Measurements from ENCODE around the gene KRTAP10-4.
A peak's percentile ranks its signal among the peaks of the same experiment; 100 is the strongest.
"Not testable (repeated sequence)": the region's sequence is repeated elsewhere in the genome, so short reads cannot be mapped to it uniquely, and the experiment has no call there.

Gene KRTAP10-4

DNA sequence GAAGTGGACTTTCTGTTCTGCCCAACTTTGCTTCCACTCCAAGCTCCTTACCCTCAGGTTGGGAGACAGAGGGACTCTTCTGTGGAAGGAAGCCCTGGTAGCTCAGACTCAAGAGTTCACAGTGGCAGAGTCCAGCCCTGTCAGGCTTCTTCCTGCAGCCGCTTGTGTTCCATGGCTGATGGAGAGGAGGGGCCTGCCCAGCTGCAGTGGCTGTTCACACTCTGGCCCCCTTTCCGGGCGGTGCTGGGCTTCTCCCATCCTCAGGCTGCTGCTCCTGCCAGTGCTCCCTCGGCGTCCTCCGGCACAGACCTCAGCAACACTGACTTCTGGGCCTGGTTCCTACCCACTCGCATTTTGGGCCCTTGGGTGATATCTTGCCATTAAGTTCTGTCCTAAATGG is 37.6 kb upstream of the KRTAP10-4 start:
- DNase-seq = no peak

DNA sequence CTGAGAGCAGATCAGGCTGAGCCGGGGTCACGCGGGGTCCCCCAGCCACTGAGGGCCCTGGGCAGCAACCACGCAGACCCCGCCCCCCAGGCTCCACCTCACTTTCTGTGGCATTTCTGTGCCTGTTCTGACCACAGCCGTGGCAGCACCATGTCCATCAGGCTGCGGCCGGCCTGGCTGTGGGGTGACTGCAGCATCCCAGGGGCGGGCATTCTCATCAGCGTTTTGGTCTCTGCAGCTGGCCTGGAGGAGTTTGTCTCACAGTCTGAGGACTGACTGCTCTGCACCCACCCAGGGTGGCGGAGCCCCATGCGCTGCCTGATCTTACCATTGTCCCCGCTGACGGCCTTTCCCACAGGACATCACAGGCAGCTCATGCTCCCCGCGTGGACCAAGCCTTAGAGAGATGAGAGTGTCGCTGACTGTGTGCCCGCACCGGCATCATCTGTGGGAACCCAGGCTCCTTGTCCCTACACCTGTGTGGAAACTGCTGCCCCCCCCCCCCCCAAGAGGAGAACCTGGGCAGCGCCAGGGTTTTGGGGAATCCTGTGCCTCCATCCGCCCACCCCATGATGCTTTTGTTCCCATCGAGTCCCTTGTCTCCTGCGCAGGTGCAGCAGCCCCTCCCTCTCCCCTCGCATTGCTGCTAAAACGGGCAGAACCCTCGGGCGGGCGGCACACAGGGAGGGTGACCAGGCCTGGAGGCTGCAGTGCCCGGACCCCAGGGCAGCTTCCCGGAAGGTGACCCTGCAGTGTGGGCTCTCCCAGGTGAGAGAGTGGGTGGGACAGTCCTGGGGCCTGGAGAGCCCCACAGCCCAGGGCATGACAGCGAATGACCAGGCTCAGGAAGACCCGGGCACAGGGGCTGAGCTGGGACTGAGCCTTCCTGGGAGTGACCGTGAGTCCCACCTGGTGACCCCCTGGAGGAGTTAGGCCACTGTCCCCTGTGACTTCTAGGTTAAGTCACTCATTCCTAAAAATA is 35.3 kb upstream of the KRTAP10-4 start:
- no peak for DNase-seq

DNA sequence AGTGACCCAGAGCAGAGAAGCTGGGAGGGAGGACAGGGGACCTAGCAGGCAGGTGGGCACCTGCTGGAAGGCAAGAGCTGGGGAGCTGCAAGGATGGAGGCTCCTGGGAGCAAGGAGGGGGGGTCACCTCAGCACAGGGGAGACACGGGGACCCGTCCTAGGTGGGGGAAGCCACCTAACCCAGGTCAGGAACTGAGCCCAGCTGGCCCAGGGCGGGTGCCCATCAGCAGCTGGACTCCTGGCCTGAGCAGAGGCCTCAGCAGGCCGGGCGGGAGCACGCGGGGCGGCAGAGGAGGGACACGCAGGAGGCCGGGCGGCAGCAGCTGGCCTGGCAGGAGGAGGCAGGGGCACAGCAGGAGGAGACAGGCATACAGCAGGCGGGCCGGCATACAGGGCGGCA is 34.5 kb upstream of the KRTAP10-4 start:
- no peak for DNase-seq

DNA sequence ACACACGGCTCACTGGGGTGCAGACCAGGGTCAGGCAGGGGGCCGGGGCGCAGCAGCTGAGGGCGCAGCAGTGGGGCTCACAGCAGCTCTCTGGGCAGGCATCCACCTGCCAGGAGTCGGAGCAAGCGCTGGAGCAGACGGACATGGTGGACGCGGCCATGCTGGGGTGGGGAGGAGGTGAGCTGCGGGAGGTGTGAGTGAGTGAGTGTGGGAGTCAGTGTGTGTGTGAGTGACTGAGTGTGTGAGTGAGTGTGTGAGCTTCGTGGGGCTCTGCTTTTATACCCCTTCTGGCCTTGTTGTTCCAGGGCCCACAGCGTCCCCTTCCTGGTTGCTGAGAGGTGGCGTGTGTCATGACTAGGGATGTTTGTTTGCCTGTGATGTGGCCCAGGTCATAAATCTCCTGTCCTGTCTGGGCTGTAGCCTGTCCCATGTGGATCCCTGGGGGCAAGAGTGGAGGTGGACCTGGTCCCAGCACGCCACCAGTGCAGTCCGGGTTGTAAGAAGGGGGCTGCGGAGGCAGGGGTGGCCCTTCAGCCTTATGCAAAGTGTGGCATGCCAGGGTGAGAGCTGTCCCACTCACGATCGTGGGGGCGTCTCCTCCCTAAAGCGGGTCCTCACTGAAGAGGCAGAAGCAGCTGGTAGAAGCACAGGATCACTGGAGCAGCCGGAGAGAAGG is 33.4 kb upstream of the KRTAP10-4 start, which contains the start of gene KRTAP10-1:
KRTAP10-1 (minus strand) TSS at position 205 of the 676 bp plus-strand sequence; CDS start at position 160, 45 bp downstream.
- no peak for DNase-seq

DNA sequence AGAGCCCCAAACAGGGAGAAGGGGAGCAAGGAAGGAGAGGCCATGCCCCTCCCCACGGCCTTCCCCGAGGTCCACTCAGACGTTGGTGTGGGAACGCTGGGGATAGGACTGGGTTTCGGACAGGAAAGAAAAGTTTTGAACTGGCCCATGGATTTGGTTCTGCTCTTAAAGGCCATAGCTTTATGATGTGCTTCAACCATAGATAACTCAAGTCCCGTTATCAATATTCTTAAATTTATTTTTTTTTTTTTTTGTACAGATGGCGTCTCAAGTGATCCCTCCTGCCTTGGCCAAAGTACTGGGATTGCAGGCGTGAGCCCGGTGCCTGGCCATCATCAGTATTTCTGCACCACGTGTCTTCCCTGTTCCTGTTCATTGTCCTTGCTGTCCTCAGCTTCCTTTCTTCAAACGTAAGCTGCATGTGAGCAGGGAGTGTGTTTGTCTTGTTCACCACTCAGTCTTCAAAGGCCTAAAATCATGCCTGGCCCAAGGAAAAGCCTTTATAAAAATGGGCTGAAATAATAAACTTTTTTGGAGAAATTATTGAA is 32.7 kb upstream of the KRTAP10-4 start:
- DNase-seq = no peak

DNA sequence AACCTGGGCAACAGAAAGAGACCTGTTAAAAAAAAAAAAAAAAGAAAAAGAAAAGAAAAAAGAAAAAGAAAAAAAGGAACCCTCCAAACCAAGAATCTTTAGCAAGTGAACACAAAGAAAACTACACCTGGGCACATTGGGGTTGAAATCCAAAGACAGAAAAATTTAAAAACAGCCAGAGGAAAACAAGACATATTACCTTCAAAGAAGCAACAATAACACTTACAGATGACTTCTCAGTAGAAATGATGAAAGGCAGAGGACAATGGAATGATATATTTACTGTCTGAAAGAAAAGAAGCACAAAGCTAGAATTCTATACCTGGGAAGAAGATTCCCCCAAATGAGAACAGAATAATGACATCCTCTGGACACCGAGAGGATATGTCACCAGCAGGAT is 30.8 kb upstream of the KRTAP10-4 start:
- no peak for DNase-seq

DNA sequence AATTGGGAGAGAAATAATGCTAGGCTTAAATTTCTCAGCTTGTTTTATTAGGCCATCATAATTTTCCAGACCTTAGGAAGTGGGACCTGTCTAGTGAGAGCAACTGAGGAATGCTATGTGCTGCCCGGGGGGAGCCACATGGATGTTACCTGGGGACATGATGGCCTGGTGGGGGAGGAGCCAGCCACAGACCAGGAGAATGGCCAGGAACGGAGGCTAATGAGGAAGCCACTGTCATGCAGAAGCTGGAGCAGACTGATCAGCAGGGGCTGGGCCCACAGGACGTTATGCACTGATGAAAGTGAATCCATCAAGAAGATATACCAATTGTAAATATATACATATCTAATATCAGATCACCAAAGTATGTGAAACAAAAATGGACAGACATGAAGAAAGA is 29.0 kb upstream of the KRTAP10-4 start:
- no peak for DNase-seq

DNA sequence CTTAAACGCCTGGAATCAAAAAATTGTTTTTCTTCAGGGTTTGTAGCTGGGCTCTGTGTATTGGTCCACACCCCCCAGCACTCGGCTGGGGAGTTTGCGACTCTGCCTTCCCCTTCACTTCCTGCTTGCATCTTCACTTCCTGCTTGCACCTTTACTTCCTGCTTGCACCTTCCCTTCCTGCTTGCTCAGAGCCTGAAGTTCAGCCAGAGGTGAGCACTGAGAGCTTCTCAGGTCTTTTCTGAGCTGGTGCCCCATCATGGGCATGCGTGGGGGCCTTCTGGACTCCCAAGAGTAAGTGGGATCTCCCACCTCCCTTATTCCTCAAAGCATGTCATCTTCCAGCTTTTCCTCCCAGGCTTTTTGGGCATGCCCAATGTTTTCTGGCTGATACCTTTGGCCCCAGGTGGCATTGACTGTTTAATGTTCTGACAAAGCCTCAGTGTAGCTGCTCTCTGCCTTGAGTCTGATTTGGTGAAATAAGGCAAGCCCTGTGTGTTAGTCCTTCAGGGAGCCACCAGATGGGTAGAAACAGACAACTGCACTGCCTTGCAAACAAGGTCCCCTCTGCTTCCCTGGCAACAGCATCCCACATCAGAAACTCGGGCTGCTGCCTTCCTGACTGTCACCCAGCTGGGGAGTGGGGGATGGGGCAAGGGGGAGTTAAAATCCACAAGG is 25.7 kb upstream of the KRTAP10-4 start:
- peak in 4 of 6 experiments; percentile 20 to 66 (median 60) for DNase-seq

DNA sequence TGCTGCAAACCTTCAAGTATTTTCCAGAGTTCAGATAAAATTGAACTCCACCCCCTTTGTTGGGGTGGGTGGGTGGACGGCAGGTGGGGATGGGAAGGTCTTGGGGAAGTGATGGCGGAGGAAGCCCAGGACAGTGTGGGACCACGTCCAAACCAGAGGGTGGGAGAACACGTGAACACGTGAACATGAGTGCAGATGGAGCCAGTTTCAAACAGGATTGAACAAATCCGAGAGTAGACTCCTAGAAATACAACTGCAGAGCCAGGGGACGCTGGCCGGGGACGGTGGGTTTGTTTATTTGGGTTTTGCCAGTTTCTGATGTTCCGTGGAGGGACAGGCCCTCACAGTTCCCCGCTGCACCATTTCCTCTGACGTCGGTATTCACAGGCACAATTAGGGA is 25.1 kb upstream of the KRTAP10-4 start:
- DNase-seq = no peak

DNA sequence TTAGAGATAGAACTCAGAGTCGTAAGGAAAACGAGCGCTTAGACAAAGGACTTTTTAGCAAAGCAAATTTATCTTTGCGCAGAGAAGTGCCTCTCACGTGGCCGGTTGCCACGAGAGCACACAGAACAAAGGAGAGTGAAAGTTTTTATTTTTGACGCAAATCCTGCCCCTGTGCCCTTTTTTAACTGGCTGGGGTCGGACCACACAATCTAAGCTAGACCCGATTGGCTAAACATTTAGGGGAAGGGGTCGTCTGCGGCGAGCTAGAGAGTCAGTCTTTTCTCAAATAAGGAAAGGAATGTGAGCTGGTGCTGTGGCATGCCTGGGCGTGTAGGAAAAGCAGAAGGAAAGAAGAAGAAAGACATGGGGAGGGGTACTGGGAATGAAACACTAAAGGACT is 24.6 kb upstream of the KRTAP10-4 start:
- DNase-seq = no peak

DNA sequence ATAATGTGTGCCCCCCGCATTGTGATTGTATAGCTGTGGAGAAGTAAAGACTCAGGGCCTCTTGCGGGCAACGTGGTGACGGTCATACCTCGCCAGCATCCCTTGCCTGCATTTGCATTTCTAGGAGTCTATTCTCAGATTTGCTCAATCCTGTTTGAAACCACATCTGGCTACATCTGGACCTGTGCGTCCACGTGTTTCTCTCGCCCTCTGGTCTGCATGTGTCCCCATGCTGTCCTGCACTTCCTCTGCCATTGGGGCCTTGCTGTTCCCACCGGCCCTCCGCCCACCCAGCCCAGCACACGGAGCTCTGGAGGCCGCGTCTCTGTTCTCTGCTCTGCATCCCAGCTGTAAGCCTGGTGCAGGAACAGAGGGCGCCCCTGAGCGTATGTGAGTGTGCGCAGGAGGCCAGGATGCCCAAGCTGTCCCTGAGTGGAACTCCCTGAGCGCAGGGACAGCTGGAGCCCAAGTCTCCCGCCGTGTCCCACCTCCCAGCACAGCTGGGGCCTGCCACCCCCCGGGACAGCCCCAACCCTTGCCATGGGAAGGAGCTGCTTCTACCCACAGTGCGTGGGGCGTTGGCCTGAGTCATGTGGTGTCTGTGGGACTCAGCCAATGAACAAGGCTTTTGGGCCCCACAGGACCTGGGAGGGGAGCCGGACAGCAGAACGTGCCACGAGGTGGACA is 23.9 kb upstream of the KRTAP10-4 start:
- DNase-seq = no peak

DNA sequence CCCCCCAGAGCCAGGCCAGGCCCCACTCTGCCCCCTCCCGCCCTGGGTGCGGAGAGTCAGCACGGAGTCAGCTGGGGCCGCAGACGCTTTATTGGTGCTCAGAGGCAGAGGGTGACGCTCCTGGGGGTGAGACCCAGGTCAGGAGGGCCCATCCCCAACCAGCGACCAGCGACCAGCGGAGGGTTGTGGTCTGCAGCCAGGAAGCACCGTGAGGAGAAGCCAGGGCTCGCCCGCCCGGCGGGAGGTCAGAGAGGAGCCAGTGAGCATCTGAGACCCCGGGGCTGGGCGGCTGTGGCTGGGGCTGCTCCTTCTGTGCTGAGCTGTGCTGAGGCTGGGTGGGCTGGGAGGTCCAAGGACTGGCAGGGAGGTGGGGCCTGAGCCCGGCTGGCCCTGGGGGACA is 23.2 kb upstream of the KRTAP10-4 start:
- DNase-seq = not testable (repeated sequence)

DNA sequence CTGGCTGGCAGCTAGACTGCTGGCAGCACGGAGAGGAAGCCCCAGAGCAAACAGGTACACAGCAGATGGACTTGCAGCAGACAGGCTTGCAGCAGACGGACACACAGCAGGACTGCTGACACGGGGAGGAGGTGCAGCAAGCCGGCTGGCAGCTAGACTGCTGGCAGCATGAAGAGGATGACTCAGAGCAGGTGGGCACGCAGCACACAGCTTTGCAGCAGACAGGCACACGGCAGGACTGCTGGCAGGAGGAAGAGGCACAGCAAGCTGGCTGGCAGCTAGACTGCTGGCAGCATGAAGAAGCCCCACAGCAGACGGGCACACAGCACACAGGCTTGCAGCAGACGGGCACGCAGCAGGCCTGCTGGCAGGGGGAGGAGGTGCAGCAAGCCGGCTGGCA is 22.7 kb upstream of the KRTAP10-4 start:
- DNase-seq = no peak

DNA sequence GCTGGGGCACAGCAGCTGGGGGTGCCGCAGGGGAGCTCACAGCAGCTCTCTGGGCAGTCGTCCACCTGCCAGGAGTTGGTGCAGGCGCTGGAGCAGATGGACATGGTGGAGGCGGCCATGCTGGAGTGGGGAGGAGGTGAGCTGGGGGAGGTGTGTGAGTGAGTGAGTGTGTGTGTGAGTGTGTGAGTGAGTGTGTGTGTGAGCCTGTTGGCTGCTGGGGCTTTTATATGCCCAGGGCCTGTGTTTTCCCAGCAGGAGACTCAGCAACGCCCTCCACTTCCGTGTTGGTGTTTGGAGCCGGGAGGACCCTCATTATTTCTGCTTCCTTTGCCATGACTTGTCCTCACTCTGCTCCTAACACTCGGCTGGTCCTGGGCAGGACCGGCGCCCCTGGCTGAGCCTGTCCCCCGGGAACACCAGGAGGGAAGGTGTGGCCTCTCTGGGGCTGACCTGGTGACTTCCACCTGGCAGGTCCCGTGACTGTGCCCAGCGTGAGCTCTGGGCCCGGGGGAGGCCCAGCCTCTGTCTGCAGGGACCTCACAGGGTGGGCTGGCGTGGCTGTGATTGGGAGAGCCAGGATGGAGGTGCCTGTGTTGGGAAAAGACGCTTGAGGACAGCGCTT is 22.1 kb upstream of the KRTAP10-4 start, which contains the start of gene KRTAP10-2:
KRTAP10-2 (minus strand) TSS at position 166 of the 622 bp plus-strand sequence; CDS start at position 119, 47 bp downstream.
- no peak for DNase-seq

DNA sequence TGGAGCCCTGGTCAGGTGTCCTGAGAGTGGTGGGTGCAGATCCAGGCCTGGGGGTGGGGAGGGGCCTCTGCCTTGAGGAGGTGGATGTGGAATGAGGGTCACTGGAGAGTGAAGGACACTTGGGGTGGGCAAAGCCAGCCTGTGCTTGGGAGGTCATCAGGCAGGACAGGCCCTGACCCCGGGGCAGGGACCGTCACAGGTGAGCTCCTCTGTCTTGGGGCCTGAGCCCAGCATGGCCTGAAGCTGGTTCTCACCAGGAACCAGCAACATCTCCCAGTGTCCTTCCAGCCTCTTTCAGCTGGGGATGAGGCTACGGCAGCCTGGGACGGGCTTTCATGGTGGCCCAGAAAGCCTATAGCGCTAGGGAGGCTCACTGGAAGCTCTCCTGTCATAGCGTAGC is 21.4 kb upstream of the KRTAP10-4 start:
- no peak for DNase-seq

DNA sequence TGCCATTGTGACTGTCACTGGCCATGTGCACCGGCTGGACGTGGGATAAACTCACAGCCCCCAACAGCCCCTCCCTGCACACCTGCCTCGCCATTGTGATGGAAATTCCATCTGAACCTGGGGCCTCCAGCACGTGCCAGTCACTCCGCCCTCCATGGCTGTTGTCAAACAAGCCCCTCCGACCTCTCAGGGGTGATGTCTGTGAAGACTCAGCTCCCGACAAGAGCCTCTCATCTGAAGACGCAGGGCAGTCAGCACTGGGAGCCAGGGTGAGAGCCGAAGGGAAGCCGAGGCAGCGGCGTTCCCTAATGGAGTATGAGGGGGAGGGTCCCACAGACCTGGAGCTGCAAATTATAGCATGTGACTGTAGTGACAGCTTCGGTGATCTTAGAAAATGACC is 20.8 kb upstream of the KRTAP10-4 start:
- no peak for DNase-seq

DNA sequence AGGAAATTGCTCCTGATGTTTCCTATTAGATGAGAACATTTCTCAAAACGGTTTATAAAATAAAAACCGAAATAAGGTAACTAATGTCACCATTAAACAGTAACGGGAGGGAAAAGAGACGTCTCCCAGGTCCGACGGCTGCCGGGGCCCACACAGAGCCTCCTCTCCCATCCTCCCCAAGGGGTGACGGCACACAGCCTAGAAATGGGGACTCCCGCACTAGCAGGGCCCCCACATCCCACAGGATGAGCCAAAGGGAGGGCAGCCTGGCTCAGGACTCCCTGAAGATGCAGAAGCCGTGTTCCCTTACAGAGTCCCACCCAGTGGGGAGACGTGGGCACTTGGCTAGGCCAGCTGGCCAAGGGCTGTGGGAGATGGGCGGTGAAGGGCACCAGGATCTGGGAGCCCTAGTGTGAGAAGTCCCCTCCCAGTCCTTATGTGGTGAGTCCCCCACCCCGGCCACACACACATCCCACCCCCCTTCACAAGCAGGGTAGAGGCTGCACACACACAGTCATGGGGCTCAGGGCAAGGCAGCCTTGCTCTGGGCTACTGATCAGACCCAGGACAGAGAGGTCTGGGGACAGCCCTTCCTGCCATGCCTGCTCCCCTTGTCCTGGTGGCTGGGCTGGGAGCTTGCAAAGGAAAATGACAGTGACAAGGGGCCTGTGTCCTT is 18.2 kb upstream of the KRTAP10-4 start:
- no peak for DNase-seq

DNA sequence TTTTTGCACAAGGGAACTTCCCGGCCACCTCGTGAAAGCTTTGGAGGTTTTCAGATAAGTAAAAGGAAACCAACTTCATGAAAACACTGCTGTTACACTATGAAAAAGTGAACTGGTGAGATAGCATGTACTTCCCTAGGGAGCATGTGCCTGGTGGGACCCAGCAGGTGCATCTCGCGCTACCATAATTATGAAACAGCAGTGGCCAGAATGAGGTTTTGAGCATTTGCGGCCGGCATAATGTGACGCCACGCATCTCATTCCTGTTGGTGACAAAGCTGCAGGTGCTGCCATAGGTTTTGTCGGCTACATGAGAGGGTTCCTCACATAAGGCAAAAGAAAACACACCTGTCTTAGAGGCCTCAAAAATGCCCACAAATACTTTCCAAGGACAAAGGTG is 16.6 kb upstream of the KRTAP10-4 start:
- DNase-seq = no peak

DNA sequence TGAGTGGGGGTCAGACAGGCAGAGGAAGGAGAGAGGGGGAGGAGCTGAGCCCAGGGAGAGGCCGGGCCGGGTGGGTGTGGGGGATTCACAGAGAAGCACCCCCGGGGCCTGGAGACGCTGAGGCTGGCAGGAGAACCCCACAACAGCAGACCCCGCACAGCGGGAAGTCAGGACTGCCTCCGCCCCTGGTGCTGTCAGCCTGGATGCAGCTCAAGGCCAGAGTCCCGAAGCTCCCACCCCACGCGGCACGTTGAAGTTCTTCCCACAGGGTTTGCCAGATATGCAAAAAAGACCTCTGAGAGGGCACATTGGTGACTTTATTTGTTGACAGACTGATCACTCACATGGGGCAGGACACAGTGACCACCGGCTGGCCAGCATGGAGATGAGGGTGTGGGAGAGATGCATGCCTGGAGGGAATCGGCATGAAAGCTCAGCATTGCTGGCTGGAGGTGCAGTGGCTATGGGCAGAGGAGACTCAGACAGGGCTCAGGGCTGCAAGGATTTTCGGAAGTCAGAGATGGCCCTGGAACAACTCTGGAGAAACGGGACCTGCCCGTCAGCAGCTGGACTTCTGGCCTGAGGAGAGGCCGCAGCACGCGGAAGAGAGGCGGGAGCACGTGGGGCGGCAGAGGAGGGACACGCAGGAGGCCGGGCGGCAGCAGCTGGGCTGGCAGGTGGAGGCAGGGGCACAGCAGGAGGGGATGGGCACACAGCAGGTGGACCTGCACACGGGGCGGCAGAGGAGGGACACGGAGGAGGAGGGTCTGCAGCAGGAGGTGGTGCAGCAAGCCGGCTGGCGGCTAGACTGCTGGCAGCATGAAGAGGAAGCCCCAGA is 15.8 kb upstream of the KRTAP10-4 start:
- no peak for DNase-seq

DNA sequence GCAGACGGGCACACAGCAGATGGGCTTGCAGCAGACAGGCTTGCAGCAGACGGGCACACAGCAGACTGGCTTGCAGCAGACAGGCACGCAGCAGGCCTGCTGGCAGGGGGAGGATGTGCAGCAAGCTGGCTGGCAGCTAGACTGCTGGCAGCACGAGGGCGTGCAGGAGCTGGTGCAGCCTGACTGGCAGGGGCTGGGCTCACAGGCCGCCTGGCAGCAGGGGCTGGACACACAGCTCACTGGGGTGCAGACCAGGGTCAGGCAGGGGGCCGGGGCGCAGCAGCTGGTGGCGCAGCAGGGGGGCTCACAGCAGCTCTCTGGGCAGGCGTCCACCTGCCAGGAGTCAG is 15.2 kb upstream of the KRTAP10-4 start:
- DNase-seq = not testable (repeated sequence)

All from stimulated activated naive CD4-positive, alpha-beta T cell (primary cell).